Spleen (tissue), 11 donors: ENCODE measurements around the gene SRSF9. TPM values are rescaled to one million over a fixed set of nuclear protein-coding genes. Genes with fewer than 3 reads are reported as not detected.

Experiments used
- DNase-seq: peaks from one replicate; pipeline ENCODE4 v3.0.0-alpha.2; 2020
- H3K27ac ChIP-seq, 8 donors: fragments of 200-600 bp; sonication (generic) in 7 of 8; 1 replicate in 4 of 8; 2 replicates in 4 of 8; pipeline versions ENCODE4 v1.5.0 to v1.8.0; 2016 to 2021; ENCODE audit warnings: inconsistent platforms in 4 of 8, mild to moderate bottlenecking in 4 of 8, moderate library complexity in 1 of 8
- H3K27me3 ChIP-seq, 7 donors: fragments of 200-600 bp; sonication (generic) in 6 of 7; replicated peaks in 1 of 7; 1 replicate in 4 of 7; 2 replicates in 3 of 7; pipeline versions ENCODE4 v1.5.0 to v1.8.0; 2016 to 2021; ENCODE audit warnings: inconsistent platforms in 3 of 7, mild to moderate bottlenecking in 1 of 7
- H3K36me3 ChIP-seq, 6 donors: fragments of 200-600 bp; sonication (generic) in 5 of 6; 1 replicate in 4 of 6; 2 replicates in 2 of 6; pipeline versions ENCODE4 v1.5.0 to v1.8.0; 2016 to 2021; ENCODE audit warnings: inconsistent platforms in 2 of 6
- H3K4me1 ChIP-seq, 6 donors: fragments of 200-600 bp; sonication (generic) in 5 of 6; 1 replicate in 3 of 6; 2 replicates in 3 of 6; pipeline versions ENCODE4 v1.5.0 to v1.8.0; 2016 to 2021; ENCODE audit warnings: inconsistent platforms in 3 of 6
- H3K4me3 ChIP-seq, 8 donors: fragments of 200-600 bp; sonication (generic) in 7 of 8; 1 replicate in 4 of 8; 2 replicates in 4 of 8; pipeline versions ENCODE4 v1.5.0 to v1.8.0; 2016 to 2021; ENCODE audit warnings: inconsistent platforms in 4 of 8, mild to moderate bottlenecking in 4 of 8, moderate library complexity in 2 of 8
- H3K9me3 ChIP-seq, 8 donors: fragments of 200-600 bp; sonication (generic) in 7 of 8; 1 replicate in 4 of 8; 2 replicates in 4 of 8; pipeline versions ENCODE4 v1.5.0 to v1.8.0; 2016 to 2021; ENCODE audit warnings: inconsistent platforms in 4 of 8
- POLR2A ChIP-seq, 3 donors: fragments of 450-650 bp; IDR thresholded peaks; one replicate each; pipeline ENCODE4 v1.5.1; 2017; ENCODE audit warnings: antibody characterized with exemption in 3 of 3, mild to moderate bottlenecking in 1 of 3
- POLR2AphosphoS5 ChIP-seq, 3 donors: sonication (generic); formaldehyde crosslinking; IDR thresholded peaks; one replicate each; pipeline ENCODE4 v1.5.1; 2017; ENCODE audit warnings: antibody characterized with exemption in 3 of 3
- WGBS, 5 donors: extraction: QIAGEN DNeasy Blood & Tissue Kit in 3 of 5; methylation state at CpG; one replicate each; pipeline versions ENCODE4 v1.1.5 to v1.1.7; 2013 to 2018; 5-methylcytosine and 5-hydroxymethylcytosine counted together
- intact Hi-C: fragments of 100-400 bp; cut with DNase I; formaldehyde crosslinking; loops from one replicate; pipeline ENCODE4 v1.15.0; 2023; ENCODE audit warnings: low total_unique reads
- polyA plus RNA-seq, 3 donors: library from polyadenylated mRNA; stranded (reverse); fragments of 200-250 nt; gene quantifications; one replicate each; pipeline ENCODE4 v1.2.1, GENCODE V29; 2013
- total RNA-seq, 7 donors: library from RNA; depleted of rRNA in 3 of 7; stranded (reverse); fragments of >200 nt in 3 of 7; fragmentation: NEBNext Ultra II Directional in 4 of 7; extraction: Animal tissue kit (Norgen Biotek cat#: 25700) in 4 of 7; gene quantifications; one replicate each; pipeline versions ENCODE4 v1.1.0 to v1.2.1, GENCODE V29; 2016 to 2021
- TF ChIP-seq, protein P1 (sequence below), 11 experiments: fragments of 200-600 bp in 7 of 11; fragments of 450-650 bp in 4 of 11; sonication (generic) in 4 of 11; IDR thresholded peaks in 8 of 11; conservative IDR thresholded peaks in 3 of 11; 1 replicate in 7 of 11; 2 replicates in 4 of 11; pipeline versions ENCODE4 v1.4.0 to v1.8.0; 2016 to 2021; ENCODE audit warnings: antibody characterized with exemption in 11 of 11, inconsistent platforms in 4 of 11, mild to moderate bottlenecking in 1 of 11
- donor health status: healthy with polysubstance abuse.
- donor health status: DM: no; HTN: no; CAD: no; lungs with moderate emphysema.
- donor health status: DM: no; HTN: no; CAD: no.
- donor health status: Bipolar disorder and iron deficiency.
- donor health status: healthy.
- donor health status: DM: no; HTN: no; CAD: no.
- donor health status: DM: yes; HTN: yes; CAD: no.

The SRSF9 gene
- total and polyA plus RNA-seq, 10 donors, result 107 to 166 (median 143) TPM

DNA sequence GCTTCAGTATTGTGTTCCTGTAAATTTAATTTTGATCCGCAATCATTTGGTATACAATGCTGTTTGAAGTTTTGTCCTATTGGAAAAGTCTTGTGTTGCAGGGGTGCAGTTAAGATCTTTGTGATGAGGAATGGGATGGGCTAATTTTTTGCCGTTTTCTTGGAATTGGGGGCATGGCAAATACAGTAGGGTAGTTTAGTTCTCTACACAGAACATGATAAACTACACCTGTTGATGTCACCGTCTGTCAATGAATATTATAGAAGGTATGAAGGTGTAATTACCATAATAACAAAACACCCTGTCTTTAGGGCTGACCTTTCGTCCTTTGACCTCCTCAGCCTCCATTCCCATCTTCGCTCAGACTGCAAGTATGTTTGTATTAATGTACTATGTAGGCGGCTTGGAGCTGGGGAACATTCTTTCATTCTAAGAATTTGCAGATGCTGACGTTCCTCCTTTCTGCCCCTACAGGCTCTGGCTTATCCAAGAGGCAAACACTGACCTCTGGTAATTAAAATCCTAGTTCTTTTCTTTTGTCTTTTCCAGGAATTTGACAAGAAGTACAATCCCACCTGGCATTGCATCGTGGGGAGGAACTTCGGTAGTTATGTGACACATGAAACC, 28.1 kb upstream of the SRSF9 start:
- WGBS, 5 donors, result 37 to 54% (median 50%) methylated on average over 9 of the region's 9 CpGs
- Histone ChIP-seq H3K4me1 (peaks cover 13 to 40% (median 26%) of the 10 kb centered on the region in 6 donors), H3K27ac (peak overlapping the region in 6 of 8 donors; percentile 46 to 92 (median 90)), H3K4me3 (peak overlapping the region; percentile 87 to 99 (median 98)), H3K36me3 (peaks cover 0 to 48% (median 26%) of the 10 kb centered on the region in 6 donors), H3K27me3 (no peaks in the 10 kb centered on the region), H3K9me3 (no peaks in the 10 kb centered on the region)
- TF ChIP-seq POLR2AphosphoS5 (IDR thresholded peaks at IDR 0.05), result no peak
- TF ChIP-seq POLR2A (IDR thresholded peaks at IDR 0.05), result no peak
- TF ChIP-seq, protein P1, sequence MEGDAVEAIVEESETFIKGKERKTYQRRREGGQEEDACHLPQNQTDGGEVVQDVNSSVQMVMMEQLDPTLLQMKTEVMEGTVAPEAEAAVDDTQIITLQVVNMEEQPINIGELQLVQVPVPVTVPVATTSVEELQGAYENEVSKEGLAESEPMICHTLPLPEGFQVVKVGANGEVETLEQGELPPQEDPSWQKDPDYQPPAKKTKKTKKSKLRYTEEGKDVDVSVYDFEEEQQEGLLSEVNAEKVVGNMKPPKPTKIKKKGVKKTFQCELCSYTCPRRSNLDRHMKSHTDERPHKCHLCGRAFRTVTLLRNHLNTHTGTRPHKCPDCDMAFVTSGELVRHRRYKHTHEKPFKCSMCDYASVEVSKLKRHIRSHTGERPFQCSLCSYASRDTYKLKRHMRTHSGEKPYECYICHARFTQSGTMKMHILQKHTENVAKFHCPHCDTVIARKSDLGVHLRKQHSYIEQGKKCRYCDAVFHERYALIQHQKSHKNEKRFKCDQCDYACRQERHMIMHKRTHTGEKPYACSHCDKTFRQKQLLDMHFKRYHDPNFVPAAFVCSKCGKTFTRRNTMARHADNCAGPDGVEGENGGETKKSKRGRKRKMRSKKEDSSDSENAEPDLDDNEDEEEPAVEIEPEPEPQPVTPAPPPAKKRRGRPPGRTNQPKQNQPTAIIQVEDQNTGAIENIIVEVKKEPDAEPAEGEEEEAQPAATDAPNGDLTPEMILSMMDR (IDR thresholded peaks at IDR 0.05 in 8 of 11, conservative IDR thresholded peaks at IDR 0.05 in 3 of 11), result no peak
- intact Hi-C loops, result no loop called here
- DNase-seq, result no peak

DNA sequence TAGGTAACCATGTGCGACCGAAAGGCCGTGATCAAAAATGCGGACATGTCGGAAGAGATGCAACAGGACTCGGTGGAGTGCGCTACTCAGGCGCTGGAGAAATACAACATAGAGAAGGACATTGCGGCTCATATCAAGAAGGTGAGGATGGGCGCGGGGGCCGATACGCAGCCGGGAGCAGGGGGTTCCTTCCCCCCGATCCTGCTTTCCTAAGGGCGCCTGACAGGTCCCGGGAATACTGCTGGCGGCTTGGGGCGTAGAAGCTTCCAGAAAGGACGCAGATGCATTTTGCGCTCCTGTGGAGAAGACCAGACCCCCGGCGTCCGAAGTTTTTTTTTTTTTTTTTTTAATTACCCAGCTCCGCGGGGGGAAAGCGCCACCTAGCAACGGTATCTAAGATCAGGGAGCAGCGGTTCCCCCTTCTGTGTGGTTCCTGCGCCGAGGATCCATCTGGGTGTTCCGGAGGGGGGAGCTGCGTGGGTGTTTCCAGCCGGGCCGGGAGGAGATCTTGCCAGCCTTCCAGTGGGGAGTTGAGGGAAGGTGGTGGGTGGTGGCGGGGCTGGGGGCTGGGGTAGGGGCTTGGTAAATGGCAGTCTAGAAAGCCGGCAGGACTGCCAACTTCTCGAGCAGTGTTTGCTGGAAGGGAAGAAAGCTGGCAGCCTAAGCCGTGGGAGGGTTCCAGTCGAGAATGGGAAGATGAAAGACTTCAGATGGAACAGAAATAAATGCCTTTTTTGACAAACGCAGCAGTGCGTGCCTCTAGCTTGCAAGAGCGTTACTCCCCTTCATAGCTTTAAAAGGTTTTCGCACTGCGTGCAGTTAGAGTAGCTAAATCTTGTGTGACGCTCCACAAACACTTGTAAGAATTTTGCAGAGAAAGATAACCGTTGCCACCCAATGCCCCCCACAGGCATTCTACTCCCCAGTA, 27.1 kb upstream of the SRSF9 start:
- TF ChIP-seq, protein P1 (IDR thresholded peaks at IDR 0.05 in 8 of 11, conservative IDR thresholded peaks at IDR 0.05 in 3 of 11), result peak in 1 of 11 experiments; percentile 15
- TF ChIP-seq POLR2AphosphoS5 (IDR thresholded peaks at IDR 0.05) (peak in 1 of 3 donors; percentile 39), POLR2A (IDR thresholded peaks at IDR 0.05) (no peak)
- H3K9me3 ChIP-seq, result no peaks in the 10 kb centered on the region
- H3K4me3 ChIP-seq, result peak overlapping the region; percentile 87 to 99 (median 98)
- H3K36me3 ChIP-seq, result peaks cover 0 to 38% (median 23%) of the 10 kb centered on the region in 6 donors
- peaks cover 13 to 40% (median 26%) of the 10 kb centered on the region in 6 donors for H3K4me1 ChIP-seq
- intact Hi-C loops, result no loop called here
- peak overlapping the region; percentile 75 to 92 (median 89) for H3K27ac ChIP-seq
- WGBS, 5 donors, result 0 to 2% (median 1%) methylated on average over 43 to 47 of the region's 47 CpGs
- H3K27me3 ChIP-seq, result no peaks in the 10 kb centered on the region
- DNase-seq, result peak; percentile 89

DNA sequence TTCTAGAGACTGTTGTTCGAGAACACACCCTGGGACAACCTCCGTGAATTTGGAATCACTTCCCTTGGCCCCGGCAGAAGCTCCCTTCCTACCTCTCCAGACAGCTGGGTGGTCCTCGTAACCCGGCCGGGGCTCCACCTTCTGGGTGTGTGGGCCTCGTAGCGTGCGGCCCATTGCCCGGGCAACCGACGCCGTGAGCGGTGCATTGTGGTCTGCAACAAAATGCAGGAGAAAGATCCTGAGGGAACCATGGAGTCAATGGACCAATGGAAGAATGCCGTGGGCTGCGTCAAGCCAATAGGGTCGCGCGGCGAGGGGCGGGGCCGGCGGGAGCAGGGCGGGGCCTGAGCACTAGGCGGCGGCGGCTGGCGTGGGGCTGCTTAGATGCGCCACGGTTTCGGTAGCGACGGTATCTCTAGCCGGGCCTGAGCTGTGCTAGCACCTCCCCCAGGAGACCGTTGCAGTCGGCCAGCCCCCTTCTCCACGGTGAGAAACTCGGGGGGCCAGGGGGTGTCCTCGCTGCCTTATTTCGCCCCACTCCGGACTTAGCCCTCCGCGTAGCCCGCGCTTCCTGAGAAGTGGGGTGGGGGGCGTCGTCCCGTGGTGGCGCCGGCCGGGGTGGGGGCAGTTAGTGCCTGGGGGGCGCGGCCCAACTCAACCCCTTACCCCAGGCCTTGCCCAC, 26.3 kb upstream of the SRSF9 start, which contains the start of gene DYNLL1:
Gene DYNLL1 (plus strand): TSS at position 383 of the 682 bp plus-strand sequence. CDS start 309 bp downstream, outside the sequence.
- Histone ChIP-seq H3K9me3 (no peaks in the 10 kb centered on the region), H3K4me3 (peak within 1 kb of the TSS; percentile 87 to 99 (median 98)), H3K27me3 (no peaks in the 10 kb centered on the region), H3K4me1 (peaks cover 13 to 40% (median 26%) of the 10 kb centered on the region in 6 donors), H3K27ac (peak within 1 kb of the TSS; percentile 75 to 92 (median 89)), H3K36me3 (peaks cover 0 to 30% (median 21%) of the 10 kb centered on the region in 6 donors)
- peak in 2 of 3 donors; percentile 45 to 75 for TF ChIP-seq POLR2A (IDR thresholded peaks at IDR 0.05)
- peak; percentile 97 for TF ChIP-seq POLR2AphosphoS5 (IDR thresholded peaks at IDR 0.05)
- TF ChIP-seq, protein P1 (IDR thresholded peaks at IDR 0.05 in 8 of 11, conservative IDR thresholded peaks at IDR 0.05 in 3 of 11), result peak in 10 of 11 experiments; percentile 13 to 57 (median 37)
- intact Hi-C loops, result no loop called here
- DNase-seq, result peak; percentile 97
- 0 to 1% (median 1%) methylated on average over 27 to 53 of the region's 53 CpGs for WGBS, 5 donors
